ENCODE measurements around the gene SPTBN4.

Gene SPTBN4

DNA sequence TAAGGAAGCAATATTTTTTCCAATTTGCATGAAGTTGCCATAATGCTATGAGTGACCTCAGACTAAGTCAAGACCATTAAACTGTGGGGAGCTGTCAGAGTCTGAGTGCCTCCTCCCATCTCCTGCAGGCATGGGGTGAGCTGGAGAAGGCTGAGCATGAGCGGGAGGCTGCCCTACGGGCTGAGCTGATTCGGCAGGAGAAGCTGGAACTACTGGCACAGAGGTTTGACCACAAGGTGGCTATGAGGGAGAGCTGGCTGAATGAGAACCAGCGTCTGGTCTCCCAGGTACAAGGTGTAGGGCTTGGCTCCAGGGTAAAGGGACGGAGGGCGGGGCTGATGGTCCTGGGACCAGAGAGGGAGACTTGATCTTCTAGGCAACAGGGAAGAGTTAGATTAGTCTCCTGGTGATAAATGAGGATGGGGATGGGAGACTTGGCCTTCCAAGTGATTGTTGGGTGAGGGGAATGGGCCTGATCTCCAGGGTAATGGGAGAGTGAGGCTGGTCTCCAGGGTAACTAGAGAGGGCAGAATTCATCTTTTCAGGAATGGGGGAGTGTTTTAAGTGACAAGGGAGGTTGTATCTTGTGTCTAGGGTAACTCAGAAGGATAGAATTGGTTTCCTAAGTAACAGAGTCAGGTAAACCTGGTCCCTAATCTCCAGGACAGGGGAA lies 36.0 kb downstream of the SPTBN4 start:
- H3K9ac ChIP-seq, result no peak overlapping the region
- H3K4me2 ChIP-seq, result no peak overlapping the region
- H3K4me3 ChIP-seq (IDR thresholded peaks at IDR 0.05; ENCODE audit: insufficient read depth, low read depth, low read length), result no peak overlapping the region
- H2AFZ ChIP-seq (ENCODE audit: low read depth), result no peak overlapping the region
- no peak overlapping the region for H3K27ac ChIP-seq
- no peaks in the 10 kb centered on the region for H3K79me2 ChIP-seq (ENCODE audit: insufficient read depth, low read depth)
- TF ChIP-seq, protein P1, sequence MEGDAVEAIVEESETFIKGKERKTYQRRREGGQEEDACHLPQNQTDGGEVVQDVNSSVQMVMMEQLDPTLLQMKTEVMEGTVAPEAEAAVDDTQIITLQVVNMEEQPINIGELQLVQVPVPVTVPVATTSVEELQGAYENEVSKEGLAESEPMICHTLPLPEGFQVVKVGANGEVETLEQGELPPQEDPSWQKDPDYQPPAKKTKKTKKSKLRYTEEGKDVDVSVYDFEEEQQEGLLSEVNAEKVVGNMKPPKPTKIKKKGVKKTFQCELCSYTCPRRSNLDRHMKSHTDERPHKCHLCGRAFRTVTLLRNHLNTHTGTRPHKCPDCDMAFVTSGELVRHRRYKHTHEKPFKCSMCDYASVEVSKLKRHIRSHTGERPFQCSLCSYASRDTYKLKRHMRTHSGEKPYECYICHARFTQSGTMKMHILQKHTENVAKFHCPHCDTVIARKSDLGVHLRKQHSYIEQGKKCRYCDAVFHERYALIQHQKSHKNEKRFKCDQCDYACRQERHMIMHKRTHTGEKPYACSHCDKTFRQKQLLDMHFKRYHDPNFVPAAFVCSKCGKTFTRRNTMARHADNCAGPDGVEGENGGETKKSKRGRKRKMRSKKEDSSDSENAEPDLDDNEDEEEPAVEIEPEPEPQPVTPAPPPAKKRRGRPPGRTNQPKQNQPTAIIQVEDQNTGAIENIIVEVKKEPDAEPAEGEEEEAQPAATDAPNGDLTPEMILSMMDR (conservative IDR thresholded peaks at IDR 0.05; ENCODE audit: low read depth, low read length), result no peak
- H4K20me1 ChIP-seq (ENCODE audit: insufficient read depth), result no peaks in the 10 kb centered on the region
- H3K4me1 ChIP-seq (ENCODE audit: low read depth, poor library complexity, severe bottlenecking), result no peaks in the 10 kb centered on the region
- H3K27me3 ChIP-seq (ENCODE audit: insufficient read depth, low read depth), result peaks cover 2% of the 10 kb centered on the region; the same call in 1 of the 2 replicates
- H3K36me3 ChIP-seq (ENCODE audit: insufficient read depth), result no peaks in the 10 kb centered on the region

DNA sequence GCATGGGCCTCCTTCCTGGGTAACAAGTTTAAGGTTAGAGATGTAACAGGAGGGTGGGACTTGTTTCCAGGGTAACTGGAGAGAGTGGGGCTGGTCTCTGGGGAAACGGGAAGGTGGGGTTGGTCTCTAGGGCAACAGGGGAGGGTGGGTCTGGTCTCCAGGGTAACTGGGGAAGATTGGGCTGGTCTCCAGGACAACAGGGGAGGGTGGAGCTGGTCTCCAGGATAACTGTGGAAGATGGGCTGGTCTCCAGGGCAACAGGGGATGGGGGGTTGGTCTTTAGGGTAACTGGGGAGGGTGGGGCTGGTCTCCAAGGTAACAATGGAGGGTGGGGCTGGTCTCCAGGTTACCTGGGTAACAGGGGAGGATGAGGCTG lies 36.5 kb downstream of the SPTBN4 start:
- H3K4me3 ChIP-seq (IDR thresholded peaks at IDR 0.05; ENCODE audit: insufficient read depth, low read depth, low read length), result no peak overlapping the region
- H3K4me2 ChIP-seq, result no peak overlapping the region
- TF ChIP-seq, protein P1 (conservative IDR thresholded peaks at IDR 0.05; ENCODE audit: low read depth, low read length), result no peak

DNA sequence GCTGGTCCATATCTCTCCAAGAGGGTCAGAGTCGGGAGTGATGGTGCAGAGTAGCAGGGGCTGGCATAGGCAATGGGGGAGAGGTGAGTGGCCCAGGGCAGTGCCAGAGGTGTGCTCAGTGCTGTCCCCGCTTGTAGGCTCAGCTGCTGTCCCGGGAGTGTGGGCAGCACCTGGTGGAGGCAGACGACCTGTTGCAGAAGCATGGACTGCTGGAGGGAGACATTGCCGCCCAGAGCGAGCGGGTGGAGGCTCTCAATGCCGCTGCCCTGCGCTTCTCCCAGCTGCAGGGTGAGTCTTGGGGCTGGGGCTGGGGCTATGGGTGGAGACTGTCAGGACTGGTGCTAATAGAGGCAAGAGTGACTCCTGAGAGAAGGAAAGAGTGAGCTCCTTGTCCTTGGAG lies 39.3 kb downstream of the SPTBN4 start:
- Histone ChIP-seq H2AFZ (ENCODE audit: low read depth) (no peak overlapping the region), H3K27ac (no peak overlapping the region), H4K20me1 (ENCODE audit: insufficient read depth) (no peaks in the 10 kb centered on the region), H3K9ac (no peak overlapping the region), H3K4me1 (ENCODE audit: low read depth, poor library complexity, severe bottlenecking) (no peaks in the 10 kb centered on the region), H3K4me2 (no peak overlapping the region), H3K36me3 (ENCODE audit: insufficient read depth) (no peaks in the 10 kb centered on the region), H3K27me3 (ENCODE audit: insufficient read depth, low read depth) (peaks cover 6% of the 10 kb centered on the region; the same call in 1 of the 2 replicates), H3K79me2 (ENCODE audit: insufficient read depth, low read depth) (no peaks in the 10 kb centered on the region), H3K4me3 (IDR thresholded peaks at IDR 0.05; ENCODE audit: insufficient read depth, low read depth, low read length) (no peak overlapping the region)
- TF ChIP-seq, protein P1 (conservative IDR thresholded peaks at IDR 0.05; ENCODE audit: low read depth, low read length), result no peak

More for the DNA sequence above, 36.5 kb downstream of the SPTBN4 start:
- Histone ChIP-seq H3K27me3 (ENCODE audit: insufficient read depth, low read depth) (peaks cover 2% of the 10 kb centered on the region; the same call in 1 of the 2 replicates), H3K4me1 (ENCODE audit: low read depth, poor library complexity, severe bottlenecking) (no peaks in the 10 kb centered on the region), H3K9ac (no peak overlapping the region), H2AFZ (ENCODE audit: low read depth) (no peak overlapping the region), H3K27ac (no peak overlapping the region), H4K20me1 (ENCODE audit: insufficient read depth) (no peaks in the 10 kb centered on the region), H3K36me3 (ENCODE audit: insufficient read depth) (no peaks in the 10 kb centered on the region), H3K79me2 (ENCODE audit: insufficient read depth, low read depth) (no peaks in the 10 kb centered on the region)

DNA sequence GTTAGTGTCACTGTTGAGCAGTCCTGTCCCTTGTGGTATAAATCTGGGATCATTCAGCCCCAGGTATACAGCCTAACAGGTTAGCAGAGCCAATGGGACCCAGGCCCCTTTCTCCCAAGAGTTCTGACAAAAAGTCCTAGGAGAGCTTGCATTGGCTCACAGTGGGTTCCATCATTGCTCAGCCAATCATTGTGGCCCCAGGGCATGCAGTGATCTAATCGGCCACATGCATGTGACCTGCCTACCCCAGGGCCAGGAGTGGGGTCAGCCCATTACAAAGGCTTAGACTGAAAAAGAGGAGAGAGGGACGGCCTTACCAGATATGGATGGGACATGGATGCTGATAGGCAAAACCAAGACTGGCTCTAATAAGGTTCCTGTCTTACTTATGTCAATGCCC lies 41.1 kb downstream of the SPTBN4 start:
- H2AFZ ChIP-seq (ENCODE audit: low read depth), result no peak overlapping the region
- no peaks in the 10 kb centered on the region for H3K4me1 ChIP-seq (ENCODE audit: low read depth, poor library complexity, severe bottlenecking)
- H3K36me3 ChIP-seq (ENCODE audit: insufficient read depth), result no peaks in the 10 kb centered on the region
- H3K4me3 ChIP-seq (IDR thresholded peaks at IDR 0.05; ENCODE audit: insufficient read depth, low read depth, low read length), result no peak overlapping the region
- TF ChIP-seq, protein P1 (conservative IDR thresholded peaks at IDR 0.05; ENCODE audit: low read depth, low read length), result no peak
- no peaks in the 10 kb centered on the region for H3K79me2 ChIP-seq (ENCODE audit: insufficient read depth, low read depth)
- no peak overlapping the region for H3K9ac ChIP-seq
- no peak overlapping the region for H3K4me2 ChIP-seq
- no peaks in the 10 kb centered on the region for H4K20me1 ChIP-seq (ENCODE audit: insufficient read depth)
- peaks cover 11% of the 10 kb centered on the region; the same call in 1 of the 2 replicates for H3K27me3 ChIP-seq (ENCODE audit: insufficient read depth, low read depth)
- H3K27ac ChIP-seq, result no peak overlapping the region
